ENCODE data around the gene FAM163B. TPM values are rescaled to one million over a fixed set of nuclear protein-coding genes. Genes with fewer than 3 reads are reported as not detected.

The FAM163B gene
- total and polyA plus RNA-seq, 2 of the 8 experiments (the other 6 are each of a cell fraction or from before 2014, with no cell fraction given), result 0.63 to 1.0 TPM

DNA sequence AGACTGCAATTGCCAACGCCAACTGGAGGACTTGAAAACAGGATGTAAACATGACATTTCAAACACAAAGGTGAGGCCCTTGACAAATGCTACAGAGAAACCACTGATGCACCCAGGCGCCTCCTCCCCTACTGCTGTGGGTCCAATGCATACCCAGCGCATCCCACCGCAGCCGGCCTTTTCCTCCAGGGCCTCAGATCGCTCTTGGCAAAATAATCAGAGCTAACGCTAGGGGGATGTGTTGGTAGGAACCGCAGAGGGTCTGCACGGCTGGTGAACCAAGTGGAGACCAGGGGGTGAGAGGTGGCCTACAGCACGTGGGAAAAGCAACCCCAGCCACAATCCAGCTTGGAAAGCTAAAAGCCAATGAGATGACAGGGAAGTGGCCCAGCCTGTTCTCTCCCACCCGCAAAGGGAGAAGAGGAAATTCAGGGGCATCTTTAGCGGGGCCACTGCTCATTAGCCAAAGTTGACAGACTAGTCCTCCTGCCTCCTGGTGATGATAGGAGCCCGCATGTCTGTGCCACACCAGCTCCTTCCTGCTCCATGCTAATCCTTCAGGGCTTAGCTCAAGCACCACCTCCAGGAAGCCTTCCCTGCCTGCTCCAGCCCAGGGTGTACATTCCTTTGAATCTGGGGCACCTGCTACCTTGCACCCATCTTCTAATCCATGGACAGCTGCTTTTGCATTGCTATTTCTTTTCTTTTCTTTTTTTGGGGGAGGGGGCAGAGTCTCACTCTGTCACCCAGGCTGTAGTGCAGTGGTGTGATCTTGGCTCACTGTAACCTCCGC is 5.9 kb downstream of the FAM163B start (continued):
- no peak for TF ChIP-seq BCL11A (IDR thresholded peaks at IDR 0.05; ENCODE audit: low read depth in 2 of 2, low read length in 2 of 2)

All from H1 (cell line).